Measurements from ENCODE around the gene ACR.

- TF ChIP-seq MAX (IDR thresholded peaks at IDR 0.05; ENCODE audit: low read depth) (no peak), CTCF (IDR thresholded peaks at IDR 0.05) (no peak), FOSL2 (IDR thresholded peaks at IDR 0.05; ENCODE audit: borderline replicate concordance, low read depth) (no peak), EP300 (IDR thresholded peaks at IDR 0.05; ENCODE audit: borderline replicate concordance in 1 of 2, low read depth in 1 of 2, low read length in 1 of 2) (no peak), CHD2 (IDR thresholded peaks at IDR 0.05; ENCODE audit: low read length, partially characterized antibody) (no peak), POLR2AphosphoS5 (IDR thresholded peaks at IDR 0.05; ENCODE audit: low read depth, low read length) (no peak), RAD21 (IDR thresholded peaks at IDR 0.05; ENCODE audit: low read length) (no peak), NRF1 (IDR thresholded peaks at IDR 0.05; ENCODE audit: low read depth, low read length) (no peak)
Observed at GRCh38 chr22:50724616-50725015, 13.4 kb upstream of the ACR start.
